HG03196 (cell line): ENCODE measurements around the gene RPS6KA2.

Experiments
- ATAC-seq: cut with Tn5 transposase; IDR thresholded peaks from one replicate; pipeline ENCODE4 v1.9.1; 2021; ENCODE audit not compliant: unreplicated experiment

Gene RPS6KA2

GRCh38 chr6:166616261-166617238 is 10.5 kb downstream of the RPS6KA2 start:
- ATAC-seq: no peak

- ATAC-seq: no peak
Measured at GRCh38 chr6:166615059-166615770, 11.8 kb downstream of the RPS6KA2 start.

- no peak for ATAC-seq
Measured at GRCh38 chr6:166614589-166614988, 12.5 kb downstream of the RPS6KA2 start.

- ATAC-seq: no peak
Measured at GRCh38 chr6:166614171-166614583, 12.9 kb downstream of the RPS6KA2 start.

GRCh38 chr6:166613027-166613426 is 14.0 kb downstream of the RPS6KA2 start:
- ATAC-seq: no peak

GRCh38 chr6:166612471-166612881 is 14.6 kb downstream of the RPS6KA2 start:
- no peak for ATAC-seq

GRCh38 chr6:166611631-166612030 is 15.4 kb downstream of the RPS6KA2 start:
- no peak for ATAC-seq

GRCh38 chr6:166610069-166610468 is 17.0 kb downstream of the RPS6KA2 start:
- ATAC-seq: no peak

GRCh38 chr6:166608774-166609173 is 18.3 kb downstream of the RPS6KA2 start:
- ATAC-seq: no peak

- no peak for ATAC-seq
Measured at GRCh38 chr6:166605752-166606151, 21.3 kb downstream of the RPS6KA2 start.

- no peak for ATAC-seq
Measured at GRCh38 chr6:166604911-166605310, 22.1 kb downstream of the RPS6KA2 start.

- ATAC-seq: no peak
Measured at GRCh38 chr6:166604328-166604727, 22.7 kb downstream of the RPS6KA2 start.

- ATAC-seq: no peak
Measured at GRCh38 chr6:166603043-166603690, 23.9 kb downstream of the RPS6KA2 start.

GRCh38 chr6:166601956-166602355 is 25.1 kb downstream of the RPS6KA2 start:
- ATAC-seq: no peak

GRCh38 chr6:166600931-166601330 is 26.1 kb downstream of the RPS6KA2 start:
- ATAC-seq: no peak

- no peak for ATAC-seq
Measured at GRCh38 chr6:166599205-166599604, 27.8 kb downstream of the RPS6KA2 start.

GRCh38 chr6:166598441-166599138 is 28.5 kb downstream of the RPS6KA2 start:
- no peak for ATAC-seq

- ATAC-seq: no peak
Measured at GRCh38 chr6:166597711-166598440, 29.2 kb downstream of the RPS6KA2 start.

GRCh38 chr6:166596776-166597507 is 30.1 kb downstream of the RPS6KA2 start:
- no peak for ATAC-seq
